ENCODE measurements around the gene ANKRD66. TPM values are rescaled to one million over a fixed set of nuclear protein-coding genes. Genes with fewer than 3 reads are reported as not detected.

Gene ANKRD66
- polyA plus RNA-seq (not detected in 3 replicates), polyA minus RNA-seq (0.10 TPM in 1 of 3 replicates, not detected in the others)
- polyA plus RNA-seq (2011; ENCODE audit: low read depth) = not detected
- not detected in 2 replicates for polyA plus RNA-seq (2011; cell fraction: cytosol; rRNA removed)
- polyA plus RNA-seq (2011; cell fraction: nucleus; rRNA removed) = not detected in 2 replicates
- polyA plus RNA-seq (2012; ENCODE audit: low replicate concordance) = not detected in 2 replicates
- polyA minus RNA-seq (2011; cell fraction: cytosol; rRNA and poly(A)+ RNA removed) = not detected
- polyA minus RNA-seq (2011; cell fraction: nucleus; rRNA and poly(A)+ RNA removed) = not detected in 2 replicates

GRCh38 chr6:46746696-46747095, at the start of gene ANKRD66:
Gene ANKRD66 (plus strand): TSS chr6:46746933. CDS start chr6:46751949, 5,016 bp downstream.
- no peaks in the 10 kb centered on the region for H3K27me3 ChIP-seq (ENCODE audit: control insufficient read depth, extremely low read depth, insufficient read depth, low read length)
- dilution Hi-C loops (cut with MboI; ENCODE audit: extremely low pct_ligation_motif_present, low sequenced_read_pairs) = no loop called here
- H3K36me3 ChIP-seq (ENCODE audit: control insufficient read depth in 2 of 2, extremely low read depth in 1 of 2, insufficient read depth in 2 of 2, low read length in 2 of 2) = no peaks in the 10 kb centered on the region
- H3K4me3 ChIP-seq (ENCODE audit: control insufficient read depth in 2 of 3, extremely low read depth in 1 of 3, insufficient read depth in 2 of 3, low read depth in 1 of 3, low read length in 3 of 3) = no peak within 1 kb of the TSS
- H3K4me2 ChIP-seq (ENCODE audit: control insufficient read depth, extremely low read depth, insufficient read depth, low read depth, low read length) = no peak within 1 kb of the TSS
- no peaks in the 10 kb centered on the region for H3K9me3 ChIP-seq (ENCODE audit: control insufficient read depth, low read depth, low read length)
- no peaks in the 10 kb centered on the region for H4K20me1 ChIP-seq (ENCODE audit: control insufficient read depth, extremely low read depth, insufficient read depth, low read length)
- H3K9ac ChIP-seq (ENCODE audit: control insufficient read depth, extremely low read depth, insufficient read depth, low read length) = no peak within 1 kb of the TSS
- FAIRE-seq (no peak), DNase-seq (ENCODE audit: low read depth, low spot score) (no peak)
- H3K27ac ChIP-seq (ENCODE audit: control insufficient read depth, insufficient read depth, low read length) = no peak within 1 kb of the TSS
- no peaks in the 10 kb centered on the region for H3K4me1 ChIP-seq (ENCODE audit: control insufficient read depth, extremely low read depth, insufficient read depth, low read length)
- H3K79me2 ChIP-seq (ENCODE audit: control insufficient read depth, insufficient read depth, low read length) = no peaks in the 10 kb centered on the region
- H3K9me1 ChIP-seq (ENCODE audit: control insufficient read depth, extremely low read depth, insufficient read depth, low read length) = no peaks in the 10 kb centered on the region
- H2AFZ ChIP-seq (ENCODE audit: control insufficient read depth, low read length) = no peak within 1 kb of the TSS
- TF ChIP-seq EZH2 (IDR thresholded peaks at IDR 0.05; ENCODE audit: low read length) (no peak), CTCF (optimal IDR thresholded peaks at IDR 0.05 in 1 of 3, IDR thresholded peaks at IDR 0.05 in 1 of 3, conservative IDR thresholded peaks at IDR 0.05 in 1 of 3; ENCODE audit: extremely low read depth in 1 of 3, insufficient read depth in 2 of 3, low read length in 3 of 3) (no peak)

GRCh38 chr6:46699970-46700369, 46.8 kb upstream of the ANKRD66 start:
- H3K4me1 ChIP-seq (ENCODE audit: control insufficient read depth, extremely low read depth, insufficient read depth, low read length) = no peaks in the 10 kb centered on the region
- H3K4me3 ChIP-seq (ENCODE audit: control insufficient read depth in 2 of 3, extremely low read depth in 1 of 3, insufficient read depth in 2 of 3, low read depth in 1 of 3, low read length in 3 of 3) = no peak overlapping the region
- H4K20me1 ChIP-seq (ENCODE audit: control insufficient read depth, extremely low read depth, insufficient read depth, low read length) = no peaks in the 10 kb centered on the region
- no peaks in the 10 kb centered on the region for H3K36me3 ChIP-seq (ENCODE audit: control insufficient read depth in 2 of 2, extremely low read depth in 1 of 2, insufficient read depth in 2 of 2, low read length in 2 of 2)
- FAIRE-seq (no peak), DNase-seq (ENCODE audit: low read depth, low spot score) (no peak)
- H3K9me3 ChIP-seq (ENCODE audit: control insufficient read depth, low read depth, low read length) = no peaks in the 10 kb centered on the region
- H3K79me2 ChIP-seq (ENCODE audit: control insufficient read depth, insufficient read depth, low read length) = no peaks in the 10 kb centered on the region
- dilution Hi-C loops (cut with MboI; ENCODE audit: extremely low pct_ligation_motif_present, low sequenced_read_pairs) = no loop called here
- no peak overlapping the region for H3K27ac ChIP-seq (ENCODE audit: control insufficient read depth, insufficient read depth, low read length)
- H3K9me1 ChIP-seq (ENCODE audit: control insufficient read depth, extremely low read depth, insufficient read depth, low read length) = no peaks in the 10 kb centered on the region
- H3K4me2 ChIP-seq (ENCODE audit: control insufficient read depth, extremely low read depth, insufficient read depth, low read depth, low read length) = no peak overlapping the region
- TF ChIP-seq EZH2 (IDR thresholded peaks at IDR 0.05; ENCODE audit: low read length) (no peak), CTCF (optimal IDR thresholded peaks at IDR 0.05 in 1 of 3, IDR thresholded peaks at IDR 0.05 in 1 of 3, conservative IDR thresholded peaks at IDR 0.05 in 1 of 3; ENCODE audit: extremely low read depth in 1 of 3, insufficient read depth in 2 of 3, low read length in 3 of 3) (no peak)
- H3K9ac ChIP-seq (ENCODE audit: control insufficient read depth, extremely low read depth, insufficient read depth, low read length) = no peak overlapping the region
- no peaks in the 10 kb centered on the region for H3K27me3 ChIP-seq (ENCODE audit: control insufficient read depth, extremely low read depth, insufficient read depth, low read length)
- H2AFZ ChIP-seq (ENCODE audit: control insufficient read depth, low read length) = no peak overlapping the region

Data from keratinocyte (primary cell).